Astrocyte of the cerebellum (primary cell): ENCODE results near the gene CGNL1.

Source experiments
- DNase-seq: peaks from one replicate; pipeline ENCODE4 v3.0.0-alpha.2; 2011; ENCODE audit warnings: low read depth
- H3K4me3 ChIP-seq: 2 replicates; pipeline ENCODE4 v1.5.1; 2011; ENCODE audit warnings: mild to moderate bottlenecking, low read depth, low read length, moderate library complexity
- in situ Hi-C: cut with HindIII; loops from 2 replicates; pipeline ENCODE4 v1.10.0; 2017; ENCODE audit warnings: low sequenced_read_pairs
- TF ChIP-seq, protein P1 (sequence below): IDR thresholded peaks from 2 replicates; pipeline ENCODE4 v1.5.1; 2012; ENCODE audit warnings: low read length, low read depth, moderate library complexity, mild to moderate bottlenecking; ENCODE audit errors: missing control alignments

CGNL1 gene

DNA sequence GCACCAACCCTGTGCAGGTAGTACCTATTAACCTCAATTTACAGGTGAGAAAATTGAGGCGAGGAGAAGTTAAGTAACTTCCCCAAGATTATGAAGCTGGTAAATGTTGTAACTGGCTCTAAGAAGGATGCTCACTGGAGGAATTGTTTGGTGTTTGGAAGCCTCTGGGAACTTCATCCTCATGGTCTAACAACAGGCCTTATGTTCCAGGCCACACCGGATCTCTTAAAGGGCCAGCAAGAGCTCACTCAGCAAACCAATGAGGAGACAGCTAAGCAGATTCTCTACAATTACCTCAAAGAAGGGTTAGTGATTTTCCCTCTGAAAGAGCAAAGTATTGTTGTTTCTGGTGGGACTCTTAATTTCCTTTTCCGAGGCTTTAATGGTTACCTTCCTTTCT lies 63.9 kb downstream of the CGNL1 start:
- DNase-seq = peak; percentile 16
- in situ Hi-C loops = no loop called here
- H3K4me3 ChIP-seq = no peak overlapping the region
- TF ChIP-seq, protein P1, sequence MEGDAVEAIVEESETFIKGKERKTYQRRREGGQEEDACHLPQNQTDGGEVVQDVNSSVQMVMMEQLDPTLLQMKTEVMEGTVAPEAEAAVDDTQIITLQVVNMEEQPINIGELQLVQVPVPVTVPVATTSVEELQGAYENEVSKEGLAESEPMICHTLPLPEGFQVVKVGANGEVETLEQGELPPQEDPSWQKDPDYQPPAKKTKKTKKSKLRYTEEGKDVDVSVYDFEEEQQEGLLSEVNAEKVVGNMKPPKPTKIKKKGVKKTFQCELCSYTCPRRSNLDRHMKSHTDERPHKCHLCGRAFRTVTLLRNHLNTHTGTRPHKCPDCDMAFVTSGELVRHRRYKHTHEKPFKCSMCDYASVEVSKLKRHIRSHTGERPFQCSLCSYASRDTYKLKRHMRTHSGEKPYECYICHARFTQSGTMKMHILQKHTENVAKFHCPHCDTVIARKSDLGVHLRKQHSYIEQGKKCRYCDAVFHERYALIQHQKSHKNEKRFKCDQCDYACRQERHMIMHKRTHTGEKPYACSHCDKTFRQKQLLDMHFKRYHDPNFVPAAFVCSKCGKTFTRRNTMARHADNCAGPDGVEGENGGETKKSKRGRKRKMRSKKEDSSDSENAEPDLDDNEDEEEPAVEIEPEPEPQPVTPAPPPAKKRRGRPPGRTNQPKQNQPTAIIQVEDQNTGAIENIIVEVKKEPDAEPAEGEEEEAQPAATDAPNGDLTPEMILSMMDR = no peak

DNA sequence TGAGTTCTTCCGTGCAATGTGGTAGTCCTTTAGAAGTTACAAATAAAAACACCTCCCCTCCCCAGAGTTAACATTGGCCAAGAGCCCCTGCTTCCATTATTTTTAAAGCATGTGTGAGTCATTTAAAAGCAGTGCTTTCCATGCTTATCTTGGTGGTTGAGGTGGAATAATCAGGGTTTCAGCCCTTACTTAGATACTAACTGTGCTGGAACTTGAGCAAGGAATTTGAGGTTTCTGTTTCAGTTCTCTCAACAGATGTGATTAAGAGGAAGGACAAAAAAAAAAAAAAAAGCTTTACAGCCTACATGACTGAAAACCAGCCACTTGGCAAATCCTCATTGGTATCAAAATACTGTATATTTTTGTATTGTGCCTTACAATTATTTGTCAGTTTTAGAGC lies 64.5 kb downstream of the CGNL1 start:
- in situ Hi-C loops = no loop called here
- H3K4me3 ChIP-seq = no peak overlapping the region
- TF ChIP-seq, protein P1 = no peak
- DNase-seq = peak; percentile 91

DNA sequence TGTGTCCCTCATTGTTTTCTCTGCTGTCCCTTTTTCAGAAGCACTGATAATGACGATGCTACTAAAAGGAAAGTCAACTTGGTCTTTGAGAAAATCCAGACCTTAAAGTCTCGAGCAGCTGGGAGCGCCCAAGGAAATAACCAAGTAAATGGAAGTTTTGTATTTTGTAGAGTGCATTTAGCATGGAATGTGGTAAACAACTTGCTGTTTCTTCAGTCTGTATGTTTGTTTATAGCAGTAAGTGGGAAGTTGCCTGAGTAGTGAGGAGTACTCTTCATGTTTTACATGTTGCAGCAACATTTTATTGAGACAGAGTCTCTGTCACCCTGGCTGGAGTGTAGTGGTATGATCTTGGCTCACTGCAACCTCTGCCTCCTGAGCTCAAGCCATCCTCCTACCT lies 66.0 kb downstream of the CGNL1 start:
- in situ Hi-C loops = no loop called here
- no peak overlapping the region for H3K4me3 ChIP-seq
- TF ChIP-seq, protein P1 = no peak
- DNase-seq = no peak

DNA sequence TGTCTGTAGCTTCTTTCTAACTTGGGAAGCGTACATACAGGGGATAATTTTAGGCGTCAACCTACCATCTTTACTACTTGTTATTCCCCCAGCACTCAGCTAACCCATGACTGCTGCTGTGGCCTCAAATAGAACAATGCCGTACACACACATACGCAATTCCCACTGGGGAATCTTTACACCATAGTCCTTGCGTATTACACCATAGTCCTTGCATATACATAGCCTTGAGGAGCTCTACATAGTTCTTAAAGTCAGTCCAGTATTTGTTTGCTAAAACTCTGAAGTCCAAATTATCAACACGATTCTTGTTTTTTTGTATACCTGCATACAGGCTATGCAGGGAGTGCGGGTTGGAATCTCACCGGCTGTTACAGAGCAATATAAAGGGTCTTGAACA lies 67.2 kb downstream of the CGNL1 start:
- in situ Hi-C loops = no loop called here
- no peak for DNase-seq
- H3K4me3 ChIP-seq = no peak overlapping the region
- TF ChIP-seq, protein P1 = no peak

DNA sequence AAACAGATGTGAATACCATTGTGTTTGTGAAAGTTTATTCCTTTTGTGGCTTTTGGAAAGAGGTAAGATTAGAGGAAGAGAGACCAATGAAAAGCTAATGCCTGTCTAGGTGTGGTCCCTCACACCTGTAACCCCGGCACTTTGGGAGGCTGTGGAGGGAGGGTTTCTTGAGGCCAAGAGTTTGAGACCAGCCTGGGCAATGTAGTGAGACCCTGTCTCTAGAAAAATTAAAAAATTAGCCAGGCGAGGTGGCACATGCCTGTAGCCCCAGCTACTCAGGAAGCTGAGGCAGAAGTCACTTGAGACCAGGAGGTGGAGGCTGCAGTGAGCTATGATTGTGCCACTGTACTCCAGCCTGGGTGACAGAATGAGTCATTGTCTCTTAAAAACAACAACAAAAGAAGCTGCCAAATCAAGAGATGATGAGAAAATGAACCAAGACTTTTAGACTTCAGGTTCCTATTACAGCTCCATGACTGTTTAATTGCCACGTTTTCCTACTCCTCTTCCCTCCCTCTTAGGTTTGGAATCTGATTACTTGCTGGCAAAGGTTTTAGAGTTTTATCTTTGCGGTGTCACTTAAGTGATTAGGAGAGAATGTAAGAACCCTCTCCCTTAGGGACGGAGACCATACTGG lies 68.7 kb downstream of the CGNL1 start:
- H3K4me3 ChIP-seq = no peak overlapping the region
- in situ Hi-C loops = no loop called here
- DNase-seq = no peak
- TF ChIP-seq, protein P1 = no peak

DNA sequence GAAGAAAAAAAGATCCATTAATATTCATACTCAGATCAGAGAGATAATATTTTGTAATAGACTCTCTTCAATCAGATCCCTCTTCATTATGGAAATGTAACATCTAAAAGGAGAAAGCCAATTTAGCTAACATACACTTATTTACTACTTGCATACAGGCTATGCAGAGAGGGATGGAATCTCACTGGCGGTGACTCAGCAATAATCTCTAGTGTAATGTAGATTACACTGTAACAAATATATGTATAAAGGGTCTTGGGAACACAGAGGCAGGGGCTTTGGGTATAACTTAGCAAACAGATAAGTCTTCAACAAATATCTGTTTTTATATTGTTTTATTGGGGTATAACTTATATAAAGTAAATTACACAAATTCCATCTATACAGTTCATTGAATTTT lies 69.6 kb downstream of the CGNL1 start:
- H3K4me3 ChIP-seq = no peak overlapping the region
- DNase-seq = no peak
- in situ Hi-C loops = no loop called here
- TF ChIP-seq, protein P1 = no peak
